ENCODE results near the gene TTN. TPM values are rescaled to one million over a fixed set of nuclear protein-coding genes. Genes with fewer than 3 reads are reported as not detected.

Gene TTN
- total and polyA plus RNA-seq, 2 donors (not counting 1 experiment from before 2014, with no cell fraction given): 1.7 to 46.4 TPM

DNA sequence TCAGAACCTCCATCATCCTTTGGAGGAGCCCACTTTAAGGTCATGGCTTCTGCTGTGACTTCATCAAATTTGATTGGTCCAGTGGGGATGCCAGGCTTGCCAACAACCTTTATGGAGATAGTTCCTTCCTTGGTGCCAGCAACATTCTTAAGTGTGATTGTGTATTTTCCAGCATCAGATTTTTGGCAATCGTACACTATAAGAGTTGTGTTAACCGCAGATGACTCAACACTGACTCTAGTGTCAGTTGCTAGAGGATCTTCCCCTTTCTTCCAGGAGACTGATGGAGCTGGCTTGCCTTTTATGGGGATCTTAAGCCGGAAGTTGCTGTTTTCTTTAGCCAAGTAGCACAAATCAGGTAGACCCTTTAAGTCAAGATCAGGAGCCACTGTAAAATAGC lies 228.2 kb downstream of the TTN start:
- Histone ChIP-seq H3K27ac (ENCODE audit: low read length in 2 of 2) (no peak overlapping the region), H2AFZ (ENCODE audit: insufficient read depth, low read depth, low read length, poor library complexity, severe bottlenecking) (no peak overlapping the region), H4K20me1 (ENCODE audit: control insufficient read depth, insufficient read depth, low read length, poor library complexity, severe bottlenecking) (no peaks in the 10 kb centered on the region), H3K36me3 (replicated peaks in 1 of 2; ENCODE audit: control extremely low read depth in 1 of 2, control insufficient read depth in 1 of 2, extremely low read depth in 1 of 2, insufficient read depth in 2 of 2, low read length in 1 of 2) (peaks cover 9 to 60% of the 10 kb centered on the region in 2 experiments), H3K27me3 (replicated peaks in 1 of 4; ENCODE audit: control extremely low read depth in 1 of 4, control insufficient read depth in 3 of 4, insufficient read depth in 4 of 4, low read length in 3 of 4) (no peaks in the 10 kb centered on the region), H3K4me1 (ENCODE audit: control insufficient read depth in 2 of 2, insufficient read depth in 2 of 2, low read length in 2 of 2) (no peaks in the 10 kb centered on the region), H3K9me3 (ENCODE audit: control extremely low read depth in 1 of 3, control insufficient read depth in 2 of 3, insufficient read depth in 1 of 3, low read length in 2 of 3) (peaks cover 0 to 7% (median 0%) of the 10 kb centered on the region in 3 donors), H3K9ac (ENCODE audit: low read length) (no peak overlapping the region), H3K79me2 (ENCODE audit: control insufficient read depth, insufficient read depth, low read length) (no peaks in the 10 kb centered on the region), H3K4me2 (replicated peaks; ENCODE audit: low read depth, low read length, poor library complexity, severe bottlenecking) (no peak overlapping the region), H3K4me3 (ENCODE audit: control extremely low read depth in 1 of 5, extremely low read depth in 1 of 5, insufficient read depth in 1 of 5, low read depth in 2 of 5, low read length in 4 of 5) (no peak overlapping the region)
- TF ChIP-seq EZH2 (IDR thresholded peaks at IDR 0.05; ENCODE audit: borderline replicate concordance, insufficient read depth, low read depth, low read length, poor library complexity, severe bottlenecking) (no peak), CTCF (IDR thresholded peaks at IDR 0.05) (no peak)
- ATAC-seq (ENCODE audit: low read depth) (no peak), DNase-seq (no peak)
- Mint-ChIP-seq H3K9me3 (ENCODE audit: insufficient read depth) (no peaks in the 10 kb centered on the region), H3K27ac (no peak overlapping the region), H3K27me3 (no peaks in the 10 kb centered on the region), H3K4me1 (no peaks in the 10 kb centered on the region), H3K4me3 (no peak overlapping the region)
- CTCF ChIA-PET: no interaction called here
- POLR2A ChIA-PET: no interaction called here
- intact Hi-C loops (cut with micrococcal nuclease): no loop called here
- 100% methylated on average over 2 of the region's 3 CpGs for WGBS (ENCODE audit: insufficient coverage)

- no peaks in the 10 kb centered on the region for H3K4me1 ChIP-seq (ENCODE audit: control insufficient read depth in 2 of 2, insufficient read depth in 2 of 2, low read length in 2 of 2)
- ATAC-seq (ENCODE audit: low read depth): no peak
- H4K20me1 ChIP-seq (ENCODE audit: control insufficient read depth, insufficient read depth, low read length, poor library complexity, severe bottlenecking): no peaks in the 10 kb centered on the region
- Mint-ChIP-seq H3K4me1 (no peaks in the 10 kb centered on the region), H3K9me3 (ENCODE audit: insufficient read depth) (peaks cover 6% of the 10 kb centered on the region), H3K27me3 (no peaks in the 10 kb centered on the region), H3K4me3 (no peak overlapping the region), H3K27ac (no peak overlapping the region)
- intact Hi-C loops (cut with micrococcal nuclease): no loop called here
- no peak overlapping the region for H3K9ac ChIP-seq (ENCODE audit: low read length)
- peaks cover 1 to 12% (median 6%) of the 10 kb centered on the region in 3 donors for H3K9me3 ChIP-seq (ENCODE audit: control extremely low read depth in 1 of 3, control insufficient read depth in 2 of 3, insufficient read depth in 1 of 3, low read length in 2 of 3)
- 96% methylated on average over 7 of the region's 7 CpGs for WGBS (ENCODE audit: insufficient coverage)
- no peak for DNase-seq
- H3K27ac ChIP-seq (ENCODE audit: low read length in 2 of 2): no peak overlapping the region
- H3K4me2 ChIP-seq (replicated peaks; ENCODE audit: low read depth, low read length, poor library complexity, severe bottlenecking): no peak overlapping the region
- CTCF ChIA-PET: no interaction called here
- no peak overlapping the region for H2AFZ ChIP-seq (ENCODE audit: insufficient read depth, low read depth, low read length, poor library complexity, severe bottlenecking)
- TF ChIP-seq EZH2 (IDR thresholded peaks at IDR 0.05; ENCODE audit: borderline replicate concordance, insufficient read depth, low read depth, low read length, poor library complexity, severe bottlenecking) (no peak), CTCF (IDR thresholded peaks at IDR 0.05) (no peak)
- no peaks in the 10 kb centered on the region for H3K79me2 ChIP-seq (ENCODE audit: control insufficient read depth, insufficient read depth, low read length)
- H3K4me3 ChIP-seq (ENCODE audit: control extremely low read depth in 1 of 5, extremely low read depth in 1 of 5, insufficient read depth in 1 of 5, low read depth in 2 of 5, low read length in 4 of 5): no peak overlapping the region
- peaks cover 3 to 52% of the 10 kb centered on the region in 2 experiments for H3K36me3 ChIP-seq (replicated peaks in 1 of 2; ENCODE audit: control extremely low read depth in 1 of 2, control insufficient read depth in 1 of 2, extremely low read depth in 1 of 2, insufficient read depth in 2 of 2, low read length in 1 of 2)
- POLR2A ChIA-PET: no interaction called here
- no peaks in the 10 kb centered on the region for H3K27me3 ChIP-seq (replicated peaks in 1 of 4; ENCODE audit: control extremely low read depth in 1 of 4, control insufficient read depth in 3 of 4, insufficient read depth in 4 of 4, low read length in 3 of 4)
These were observed 232.4 kb downstream of the TTN start for GRCh38 chr2:178574789-178575188.

All from B cell (primary cell).